ENCODE results near the gene ANAPC2.

The ANAPC2 gene

GRCh38 chr9:137147793-137148160 is 40.6 kb downstream of the ANAPC2 start:
- ChIA-PET POLR2A (no interaction called here), CTCF (no interaction called here)

GRCh38 chr9:137147091-137147792 is 41.1 kb downstream of the ANAPC2 start:
- Histone ChIP-seq H3K9me3 (ENCODE audit: control extremely low read depth in 1 of 5, control insufficient read depth in 4 of 5, insufficient read depth in 2 of 5, low read depth in 1 of 5, low read length in 4 of 5) (no peaks in the 10 kb centered on the region), H3K4me1 (ENCODE audit: control extremely low read depth in 1 of 4, control insufficient read depth in 4 of 4, insufficient read depth in 4 of 4, low read length in 3 of 4) (no peaks in the 10 kb centered on the region), H3K27ac (ENCODE audit: insufficient read depth in 1 of 2, low read depth in 1 of 2, low read length in 2 of 2, poor library complexity in 1 of 2, severe bottlenecking in 2 of 2) (no peak overlapping the region), H3K36me3 (ENCODE audit: control insufficient read depth in 4 of 4, insufficient read depth in 4 of 4, low read length in 3 of 4) (no peaks in the 10 kb centered on the region), H3K27me3 (replicated peaks in 2 of 5; ENCODE audit: control insufficient read depth in 4 of 5, insufficient read depth in 5 of 5, low read length in 4 of 5) (peaks cover 0 to 55% (median 4%) of the 10 kb centered on the region in 5 experiments), H3K4me3 (ENCODE audit: control insufficient read depth in 1 of 7, extremely low read depth in 1 of 7, insufficient read depth in 4 of 7, low read depth in 2 of 7, low read length in 6 of 7) (no peak overlapping the region)
- WGBS (ENCODE audit: insufficient coverage), result 89% methylated on average over 20 of the region's 26 CpGs
- ChIA-PET POLR2A (no interaction called here), CTCF (no interaction called here)
- DNase-seq, result no peak

More at GRCh38 chr9:137147793-137148160, 40.6 kb downstream of the ANAPC2 start:
- no peaks in the 10 kb centered on the region for H3K9me3 ChIP-seq (ENCODE audit: control extremely low read depth in 1 of 5, control insufficient read depth in 4 of 5, insufficient read depth in 2 of 5, low read depth in 1 of 5, low read length in 4 of 5)
- peaks cover 0 to 50% (median 4%) of the 10 kb centered on the region in 5 experiments for H3K27me3 ChIP-seq (replicated peaks in 2 of 5; ENCODE audit: control insufficient read depth in 4 of 5, insufficient read depth in 5 of 5, low read length in 4 of 5)
- no peak overlapping the region for H3K4me3 ChIP-seq (ENCODE audit: control insufficient read depth in 1 of 7, extremely low read depth in 1 of 7, insufficient read depth in 4 of 7, low read depth in 2 of 7, low read length in 6 of 7)
- DNase-seq, result no peak
- no peak overlapping the region for H3K27ac ChIP-seq (ENCODE audit: insufficient read depth in 1 of 2, low read depth in 1 of 2, low read length in 2 of 2, poor library complexity in 1 of 2, severe bottlenecking in 2 of 2)
- no peaks in the 10 kb centered on the region for H3K36me3 ChIP-seq (ENCODE audit: control insufficient read depth in 4 of 4, insufficient read depth in 4 of 4, low read length in 3 of 4)
- H3K4me1 ChIP-seq (ENCODE audit: control extremely low read depth in 1 of 4, control insufficient read depth in 4 of 4, insufficient read depth in 4 of 4, low read length in 3 of 4), result no peaks in the 10 kb centered on the region
- 45% methylated on average over 13 of the region's 24 CpGs for WGBS (ENCODE audit: insufficient coverage)

- Histone ChIP-seq H3K36me3 (ENCODE audit: control insufficient read depth in 4 of 4, insufficient read depth in 4 of 4, low read length in 3 of 4) (no peaks in the 10 kb centered on the region), H3K27me3 (replicated peaks in 2 of 5; ENCODE audit: control insufficient read depth in 4 of 5, insufficient read depth in 5 of 5, low read length in 4 of 5) (peaks cover 0 to 62% (median 8%) of the 10 kb centered on the region in 5 experiments), H3K4me3 (ENCODE audit: control insufficient read depth in 1 of 7, extremely low read depth in 1 of 7, insufficient read depth in 4 of 7, low read depth in 2 of 7, low read length in 6 of 7) (no peak overlapping the region), H3K4me1 (ENCODE audit: control extremely low read depth in 1 of 4, control insufficient read depth in 4 of 4, insufficient read depth in 4 of 4, low read length in 3 of 4) (no peaks in the 10 kb centered on the region), H3K9me3 (ENCODE audit: control extremely low read depth in 1 of 5, control insufficient read depth in 4 of 5, insufficient read depth in 2 of 5, low read depth in 1 of 5, low read length in 4 of 5) (no peaks in the 10 kb centered on the region), H3K27ac (ENCODE audit: insufficient read depth in 1 of 2, low read depth in 1 of 2, low read length in 2 of 2, poor library complexity in 1 of 2, severe bottlenecking in 2 of 2) (no peak overlapping the region)
- CTCF ChIA-PET, result no interaction called here
- 69% methylated on average over 6 of the region's 9 CpGs for WGBS (ENCODE audit: insufficient coverage)
- POLR2A ChIA-PET, result no interaction called here
- no peak for DNase-seq
Observed at GRCh38 chr9:137146527-137146918, 41.8 kb downstream of the ANAPC2 start.

GRCh38 chr9:137145731-137146526 is 42.4 kb downstream of the ANAPC2 start:
- no peak overlapping the region for H3K27ac ChIP-seq (ENCODE audit: insufficient read depth in 1 of 2, low read depth in 1 of 2, low read length in 2 of 2, poor library complexity in 1 of 2, severe bottlenecking in 2 of 2)
- no peaks in the 10 kb centered on the region for H3K36me3 ChIP-seq (ENCODE audit: control insufficient read depth in 4 of 4, insufficient read depth in 4 of 4, low read length in 3 of 4)
- POLR2A ChIA-PET, result interaction anchor here (0.5 kb wide), 1 partner anchor 115 kb away, joined by 3 read pairs; no protein-coding TSS in a partner anchor
- DNase-seq, result no peak
- H3K9me3 ChIP-seq (ENCODE audit: control extremely low read depth in 1 of 5, control insufficient read depth in 4 of 5, insufficient read depth in 2 of 5, low read depth in 1 of 5, low read length in 4 of 5), result no peaks in the 10 kb centered on the region
- H3K4me3 ChIP-seq (ENCODE audit: control insufficient read depth in 1 of 7, extremely low read depth in 1 of 7, insufficient read depth in 4 of 7, low read depth in 2 of 7, low read length in 6 of 7), result no peak overlapping the region
- H3K27me3 ChIP-seq (replicated peaks in 2 of 5; ENCODE audit: control insufficient read depth in 4 of 5, insufficient read depth in 5 of 5, low read length in 4 of 5), result peaks cover 0 to 68% (median 12%) of the 10 kb centered on the region in 5 experiments
- 56% methylated on average over 46 of the region's 49 CpGs for WGBS (ENCODE audit: insufficient coverage)
- CTCF ChIA-PET, result no interaction called here
- H3K4me1 ChIP-seq (ENCODE audit: control extremely low read depth in 1 of 4, control insufficient read depth in 4 of 4, insufficient read depth in 4 of 4, low read length in 3 of 4), result no peaks in the 10 kb centered on the region

- Histone ChIP-seq H3K9me3 (ENCODE audit: control extremely low read depth in 1 of 5, control insufficient read depth in 4 of 5, insufficient read depth in 2 of 5, low read depth in 1 of 5, low read length in 4 of 5) (no peaks in the 10 kb centered on the region), H3K36me3 (ENCODE audit: control insufficient read depth in 4 of 4, insufficient read depth in 4 of 4, low read length in 3 of 4) (no peaks in the 10 kb centered on the region), H3K27ac (ENCODE audit: insufficient read depth in 1 of 2, low read depth in 1 of 2, low read length in 2 of 2, poor library complexity in 1 of 2, severe bottlenecking in 2 of 2) (no peak overlapping the region), H3K4me1 (ENCODE audit: control extremely low read depth in 1 of 4, control insufficient read depth in 4 of 4, insufficient read depth in 4 of 4, low read length in 3 of 4) (peaks cover 0 to 9% (median 6%) of the 10 kb centered on the region in 4 experiments), H3K4me3 (ENCODE audit: control insufficient read depth in 1 of 7, extremely low read depth in 1 of 7, insufficient read depth in 4 of 7, low read depth in 2 of 7, low read length in 6 of 7) (no peak overlapping the region), H3K27me3 (replicated peaks in 2 of 5; ENCODE audit: control insufficient read depth in 4 of 5, insufficient read depth in 5 of 5, low read length in 4 of 5) (peaks cover 0 to 82% (median 22%) of the 10 kb centered on the region in 5 experiments)
- no peak for DNase-seq
- 58% methylated on average over 3 of the region's 4 CpGs for WGBS (ENCODE audit: insufficient coverage)
- ChIA-PET CTCF (interaction anchor here (1.5 kb wide), 1 partner anchor 14 kb away, joined by 3 read pairs; no protein-coding TSS in a partner anchor), POLR2A (no interaction called here)
Observed at GRCh38 chr9:137143459-137143858, 44.9 kb downstream of the ANAPC2 start.

GRCh38 chr9:137141976-137142936 is 46.1 kb downstream of the ANAPC2 start:
- WGBS (ENCODE audit: insufficient coverage), result 89% methylated on average over 21 of the region's 24 CpGs
- no peaks in the 10 kb centered on the region for H3K36me3 ChIP-seq (ENCODE audit: control insufficient read depth in 4 of 4, insufficient read depth in 4 of 4, low read length in 3 of 4)
- ChIA-PET POLR2A (no interaction called here), CTCF (interaction anchor here (1.3 kb wide), 1 partner anchor 9 kb away, joined by 3 read pairs; no protein-coding TSS in a partner anchor)
- DNase-seq, result no peak
- H3K4me1 ChIP-seq (ENCODE audit: control extremely low read depth in 1 of 4, control insufficient read depth in 4 of 4, insufficient read depth in 4 of 4, low read length in 3 of 4), result peaks cover 0 to 15% (median 7%) of the 10 kb centered on the region in 4 experiments
- no peak overlapping the region for H3K27ac ChIP-seq (ENCODE audit: insufficient read depth in 1 of 2, low read depth in 1 of 2, low read length in 2 of 2, poor library complexity in 1 of 2, severe bottlenecking in 2 of 2)
- no peak overlapping the region for H3K4me3 ChIP-seq (ENCODE audit: control insufficient read depth in 1 of 7, extremely low read depth in 1 of 7, insufficient read depth in 4 of 7, low read depth in 2 of 7, low read length in 6 of 7)
- peaks cover 0 to 84% (median 27%) of the 10 kb centered on the region in 5 experiments for H3K27me3 ChIP-seq (replicated peaks in 2 of 5; ENCODE audit: control insufficient read depth in 4 of 5, insufficient read depth in 5 of 5, low read length in 4 of 5)
- H3K9me3 ChIP-seq (ENCODE audit: control extremely low read depth in 1 of 5, control insufficient read depth in 4 of 5, insufficient read depth in 2 of 5, low read depth in 1 of 5, low read length in 4 of 5), result no peaks in the 10 kb centered on the region

All from common myeloid progenitor, CD34-positive (primary cell).